Glutamatergic neuron (in vitro differentiated cells): Measurements from ENCODE around the gene CACNA1D. TPM values are rescaled to one million over a fixed set of nuclear protein-coding genes. Genes with fewer than 3 reads are reported as not detected.

Experiments
- DNase-seq: peaks from one replicate; pipeline ENCODE4 v3.0.0; 2022
- H3K27ac Mint-ChIP-seq: one replicate; pipeline ENCODE4 v1.8.0; 2020; ENCODE audit warnings: mild to moderate bottlenecking, mixed read lengths, inconsistent platforms; ENCODE audit not compliant: unreplicated experiment
- H3K27me3 Mint-ChIP-seq: one replicate; pipeline ENCODE4 v1.8.0; 2020; ENCODE audit warnings: mild to moderate bottlenecking, moderate library complexity, mixed read lengths, inconsistent platforms; ENCODE audit not compliant: unreplicated experiment
- H3K36me3 Mint-ChIP-seq: one replicate; pipeline ENCODE4 v1.8.0; 2020; ENCODE audit warnings: mild to moderate bottlenecking, mixed read lengths, inconsistent platforms; ENCODE audit not compliant: unreplicated experiment
- H3K4me1 Mint-ChIP-seq: one replicate; pipeline ENCODE4 v1.8.0; 2020; ENCODE audit warnings: mild to moderate bottlenecking, low read depth, mixed read lengths, inconsistent platforms; ENCODE audit not compliant: unreplicated experiment
- H3K4me3 Mint-ChIP-seq: one replicate; pipeline ENCODE4 v1.8.0; 2020; ENCODE audit warnings: mild to moderate bottlenecking, mixed read lengths, inconsistent platforms; ENCODE audit not compliant: unreplicated experiment
- H3K9me3 Mint-ChIP-seq: one replicate; pipeline ENCODE4 v1.8.0; 2020; ENCODE audit warnings: mild to moderate bottlenecking, moderate library complexity, mixed read lengths, inconsistent platforms; ENCODE audit not compliant: unreplicated experiment
- CTCF ChIP-seq: fragments of 200-600 bp; sonication (generic); IDR thresholded peaks from one replicate; pipeline ENCODE4 v1.5.0; 2021; ENCODE audit not compliant: partially characterized antibody, unreplicated experiment
- total RNA-seq: library from RNA; stranded (reverse); fragmentation: NEBNext Ultra II Directional; extraction: Animal tissue kit (Norgen Biotek cat#: 25700); gene quantifications from one replicate; pipeline ENCODE4 v1.2.1, GENCODE V29; 2021; ENCODE audit not compliant: unreplicated experiment

The CACNA1D gene
- total RNA-seq, 1 donor from 2014 or later, result 5.0 TPM

GRCh38 chr3:53583161-53583690 lies 88.8 kb downstream of the CACNA1D start:
- H3K36me3 Mint-ChIP-seq, result no peaks in the 10 kb centered on the region
- H3K4me1 Mint-ChIP-seq, result peaks cover 3% of the 10 kb centered on the region
- no peak for DNase-seq
- no peak overlapping the region for H3K4me3 Mint-ChIP-seq
- H3K27me3 Mint-ChIP-seq, result no peaks in the 10 kb centered on the region
- H3K27ac Mint-ChIP-seq, result no peak overlapping the region
- no peaks in the 10 kb centered on the region for H3K9me3 Mint-ChIP-seq
- no peak for TF ChIP-seq CTCF

GRCh38 chr3:53585049-53585448 lies 90.6 kb downstream of the CACNA1D start:
- Mint-ChIP-seq H3K36me3 (no peaks in the 10 kb centered on the region), H3K27ac (no peak overlapping the region), H3K9me3 (peaks cover 4% of the 10 kb centered on the region), H3K27me3 (no peaks in the 10 kb centered on the region), H3K4me3 (no peak overlapping the region), H3K4me1 (peaks cover 13% of the 10 kb centered on the region)
- no peak for DNase-seq
- TF ChIP-seq CTCF, result no peak

GRCh38 chr3:53585627-53586026 lies 91.2 kb downstream of the CACNA1D start:
- DNase-seq, result no peak
- no peaks in the 10 kb centered on the region for H3K36me3 Mint-ChIP-seq
- peaks cover 14% of the 10 kb centered on the region for H3K4me1 Mint-ChIP-seq
- no peaks in the 10 kb centered on the region for H3K27me3 Mint-ChIP-seq
- no peak overlapping the region for H3K27ac Mint-ChIP-seq
- H3K9me3 Mint-ChIP-seq, result peaks cover 6% of the 10 kb centered on the region
- TF ChIP-seq CTCF, result no peak
- no peak overlapping the region for H3K4me3 Mint-ChIP-seq

GRCh38 chr3:53588122-53588521 lies 93.7 kb downstream of the CACNA1D start:
- TF ChIP-seq CTCF, result no peak
- Mint-ChIP-seq H3K27ac (no peak overlapping the region), H3K27me3 (no peaks in the 10 kb centered on the region)

GRCh38 chr3:53589201-53589600 lies 94.8 kb downstream of the CACNA1D start:
- DNase-seq, result no peak
- Mint-ChIP-seq H3K27me3 (no peaks in the 10 kb centered on the region), H3K9me3 (peaks cover 8% of the 10 kb centered on the region), H3K36me3 (no peaks in the 10 kb centered on the region), H3K4me1 (peaks cover 14% of the 10 kb centered on the region), H3K27ac (no peak overlapping the region), H3K4me3 (no peak overlapping the region)
- no peak for TF ChIP-seq CTCF

More at GRCh38 chr3:53588122-53588521, 93.7 kb downstream of the CACNA1D start:
- peaks cover 8% of the 10 kb centered on the region for H3K9me3 Mint-ChIP-seq
- H3K36me3 Mint-ChIP-seq, result no peaks in the 10 kb centered on the region
- peaks cover 14% of the 10 kb centered on the region for H3K4me1 Mint-ChIP-seq
- H3K4me3 Mint-ChIP-seq, result no peak overlapping the region
- no peak for DNase-seq
